OCI-LY3 (cell line): Measurements from ENCODE around the gene INPP5A.

Source experiments
- H2AFZ ChIP-seq: fragments of 200-600, 300-600 bp; shearing (Covaris generic); 2 replicates; pipeline ENCODE4 v1.6.0; 2014; ENCODE audit warnings: antibody characterized with exemption, low read depth, low read length
- H3K27ac ChIP-seq: fragments of 200-600, 300-600 bp; sonication (generic); 2 replicates; pipeline ENCODE4 v1.5.1; 2014; ENCODE audit warnings: mild to moderate bottlenecking, low read length, moderate library complexity, mixed read lengths
- H3K27me3 ChIP-seq: fragments of 200-600, 300-600 bp; sonication (generic); 2 replicates; pipeline ENCODE4 v1.6.1; 2014; ENCODE audit warnings: low read depth, low read length, mixed read lengths
- H3K36me3 ChIP-seq: fragments of 200-600, 300-600 bp; sonication (generic); replicated peaks from 2 replicates; pipeline ENCODE3; 2014; ENCODE audit warnings: low read depth, low read length, mixed read lengths
- H3K4me1 ChIP-seq: fragments of 300-600, 200-600 bp; sonication (generic); 2 replicates; pipeline ENCODE4 v1.6.1; 2014; ENCODE audit warnings: low read length, mixed read lengths
- H3K4me2 ChIP-seq: fragments of 200-600, 300-600 bp; sonication (generic); 2 replicates; pipeline ENCODE4 v1.6.1; 2014; ENCODE audit warnings: low read length, mixed read lengths
- H3K4me3 ChIP-seq: fragments of 300-600, 200-600 bp; sonication (generic); 2 replicates; pipeline ENCODE4 v1.5.1; 2014; ENCODE audit warnings: antibody characterized with exemption, mild to moderate bottlenecking, low read length, moderate library complexity
- H3K79me2 ChIP-seq: fragments of 300-600, 200-600 bp; shearing (Covaris generic); 2 replicates; pipeline ENCODE4 v1.6.1; 2014; ENCODE audit warnings: mild to moderate bottlenecking, low read length, mixed read lengths
- H3K9ac ChIP-seq: fragments of 300-600, 200-600 bp; shearing (Covaris generic); 2 replicates; pipeline ENCODE4 v1.6.0; 2014; ENCODE audit warnings: mild to moderate bottlenecking, low read length, moderate library complexity
- H3K9me3 ChIP-seq: fragments of 200-600, 300-600 bp; shearing (Covaris generic); 2 replicates; pipeline ENCODE4 v1.6.1; 2014; ENCODE audit warnings: low read length, mixed read lengths; ENCODE audit not compliant: insufficient read depth
- H4K20me1 ChIP-seq: fragments of 200-600, 300-600 bp; sonication (generic); 2 replicates; pipeline ENCODE4 v1.6.1; 2016; ENCODE audit warnings: low read length, mixed read lengths; ENCODE audit not compliant: insufficient read depth
- EZH2phosphoT487 ChIP-seq: fragments of 200-600 bp; shearing (Covaris generic); IDR thresholded peaks from 2 replicates; pipeline ENCODE4 v1.6.1; 2018; ENCODE audit warnings: antibody characterized with exemption, mixed run types, low read depth
- TF ChIP-seq, protein P1 (sequence below): fragments of 200-600, 300-600 bp; sonication (generic); IDR thresholded peaks from 2 replicates; pipeline ENCODE4 v1.5.1; 2014; ENCODE audit warnings: antibody characterized with exemption, low read length, low read depth

INPP5A gene

DNA sequence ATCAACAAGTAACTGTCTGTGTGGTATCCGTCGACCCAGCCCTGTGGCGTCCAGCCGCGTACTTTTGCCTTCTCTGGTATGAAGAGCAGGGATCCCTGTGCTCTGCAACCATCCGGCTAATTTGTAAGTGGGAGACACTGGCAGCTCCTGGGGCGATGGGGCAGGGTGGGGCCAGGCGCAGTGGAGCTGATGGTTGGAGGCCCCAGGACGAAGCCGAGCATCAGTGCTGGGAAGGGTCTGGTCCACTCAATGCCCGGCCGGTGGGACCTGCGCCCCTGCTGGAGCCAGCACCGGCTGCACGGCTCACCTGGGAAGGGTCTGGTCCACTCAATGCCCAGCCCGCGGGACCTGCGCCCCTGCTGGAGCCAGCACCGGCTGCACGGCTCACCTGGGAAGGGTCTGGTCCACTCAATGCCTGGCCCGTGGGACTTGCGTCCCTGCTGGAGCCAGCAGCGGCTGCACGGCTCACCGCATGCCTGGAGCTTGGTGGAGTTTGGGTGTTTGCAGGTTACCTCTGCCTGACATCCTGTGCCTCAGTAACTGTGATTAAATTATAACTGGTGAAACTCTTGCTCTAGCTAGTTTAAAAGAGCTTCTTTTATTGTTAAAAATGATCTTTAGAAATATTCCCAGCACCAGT, 152.3 kb downstream of the INPP5A start:
- no peaks in the 10 kb centered on the region for H3K4me1 ChIP-seq
- H3K4me3 ChIP-seq = no peak overlapping the region
- TF ChIP-seq, protein P1, sequence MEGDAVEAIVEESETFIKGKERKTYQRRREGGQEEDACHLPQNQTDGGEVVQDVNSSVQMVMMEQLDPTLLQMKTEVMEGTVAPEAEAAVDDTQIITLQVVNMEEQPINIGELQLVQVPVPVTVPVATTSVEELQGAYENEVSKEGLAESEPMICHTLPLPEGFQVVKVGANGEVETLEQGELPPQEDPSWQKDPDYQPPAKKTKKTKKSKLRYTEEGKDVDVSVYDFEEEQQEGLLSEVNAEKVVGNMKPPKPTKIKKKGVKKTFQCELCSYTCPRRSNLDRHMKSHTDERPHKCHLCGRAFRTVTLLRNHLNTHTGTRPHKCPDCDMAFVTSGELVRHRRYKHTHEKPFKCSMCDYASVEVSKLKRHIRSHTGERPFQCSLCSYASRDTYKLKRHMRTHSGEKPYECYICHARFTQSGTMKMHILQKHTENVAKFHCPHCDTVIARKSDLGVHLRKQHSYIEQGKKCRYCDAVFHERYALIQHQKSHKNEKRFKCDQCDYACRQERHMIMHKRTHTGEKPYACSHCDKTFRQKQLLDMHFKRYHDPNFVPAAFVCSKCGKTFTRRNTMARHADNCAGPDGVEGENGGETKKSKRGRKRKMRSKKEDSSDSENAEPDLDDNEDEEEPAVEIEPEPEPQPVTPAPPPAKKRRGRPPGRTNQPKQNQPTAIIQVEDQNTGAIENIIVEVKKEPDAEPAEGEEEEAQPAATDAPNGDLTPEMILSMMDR = no peak
- H3K4me2 ChIP-seq = no peak overlapping the region
- H3K79me2 ChIP-seq = no peaks in the 10 kb centered on the region
- H3K27ac ChIP-seq = no peak overlapping the region
- no peak overlapping the region for H2AFZ ChIP-seq
- no peak overlapping the region for H3K9ac ChIP-seq
- H3K36me3 ChIP-seq = no peaks in the 10 kb centered on the region
- H3K9me3 ChIP-seq = no peaks in the 10 kb centered on the region
- no peaks in the 10 kb centered on the region for H3K27me3 ChIP-seq
- H4K20me1 ChIP-seq = no peaks in the 10 kb centered on the region

- Histone ChIP-seq H3K9ac (no peak overlapping the region), H3K4me1 (no peaks in the 10 kb centered on the region), H2AFZ (no peak overlapping the region), H3K36me3 (no peaks in the 10 kb centered on the region), H3K4me3 (no peak overlapping the region), H4K20me1 (no peaks in the 10 kb centered on the region), H3K9me3 (no peaks in the 10 kb centered on the region), H3K27ac (no peak overlapping the region), H3K79me2 (no peaks in the 10 kb centered on the region), H3K27me3 (no peaks in the 10 kb centered on the region), H3K4me2 (no peak overlapping the region)
- TF ChIP-seq, protein P1 = no peak
- TF ChIP-seq EZH2phosphoT487 = no peak
These were observed 152.8 kb downstream of the INPP5A start for GRCh38 chr10:132690401-132690800.

DNA sequence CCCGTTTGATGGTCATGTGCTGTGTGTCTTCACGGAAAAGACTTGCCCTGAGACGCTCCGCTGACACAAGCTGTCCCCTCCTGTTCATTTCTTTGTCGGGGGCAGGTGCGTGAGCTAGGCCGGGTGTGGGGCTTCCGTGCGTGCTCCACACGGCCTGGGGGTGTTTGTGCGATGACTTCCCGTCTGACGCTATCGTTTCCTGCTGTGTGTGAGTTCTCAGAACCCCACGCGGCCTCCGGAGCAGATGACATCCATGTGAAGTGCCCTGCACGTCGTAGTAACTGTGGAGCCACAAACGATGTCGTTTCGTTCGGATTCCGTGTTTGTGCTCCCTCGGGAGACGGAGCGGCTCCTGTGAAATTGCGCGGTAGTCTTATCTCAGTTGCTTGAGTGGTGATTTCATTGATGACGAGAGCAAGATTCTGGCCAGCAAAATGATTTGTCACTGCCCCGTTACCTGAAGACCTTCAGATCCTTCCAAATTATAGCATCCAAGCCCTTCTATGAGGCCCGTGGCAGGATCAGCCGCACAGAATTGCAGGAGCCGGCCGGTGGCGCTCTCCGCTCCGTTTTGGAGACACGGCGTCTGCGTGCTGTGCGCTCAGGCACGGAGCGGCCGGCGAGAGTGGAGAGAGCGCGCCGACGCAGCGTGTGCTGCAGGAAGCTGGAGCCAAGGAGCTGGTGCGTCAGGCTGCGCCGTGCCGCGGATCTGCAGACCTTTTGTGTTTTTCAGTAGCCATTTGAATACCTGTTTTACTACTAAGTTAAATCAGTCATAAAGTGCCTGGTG, 153.4 kb downstream of the INPP5A start:
- Histone ChIP-seq H3K79me2 (no peaks in the 10 kb centered on the region), H2AFZ (no peak overlapping the region), H3K27ac (no peak overlapping the region), H3K36me3 (no peaks in the 10 kb centered on the region), H3K9me3 (no peaks in the 10 kb centered on the region), H3K4me3 (no peak overlapping the region), H3K27me3 (no peaks in the 10 kb centered on the region), H3K9ac (no peak overlapping the region), H3K4me1 (no peaks in the 10 kb centered on the region), H4K20me1 (no peaks in the 10 kb centered on the region), H3K4me2 (no peak overlapping the region)
- no peak for TF ChIP-seq EZH2phosphoT487
- TF ChIP-seq, protein P1 = no peak

GRCh38 chr10:132691711-132692153, 154.1 kb downstream of the INPP5A start:
- no peak for TF ChIP-seq EZH2phosphoT487
- TF ChIP-seq, protein P1 = no peak
- no peak overlapping the region for H3K9ac ChIP-seq
- no peaks in the 10 kb centered on the region for H3K27me3 ChIP-seq
- no peak overlapping the region for H2AFZ ChIP-seq
- H4K20me1 ChIP-seq = no peaks in the 10 kb centered on the region
- H3K4me2 ChIP-seq = no peak overlapping the region
- H3K27ac ChIP-seq = no peak overlapping the region
- H3K4me1 ChIP-seq = no peaks in the 10 kb centered on the region
- H3K36me3 ChIP-seq = no peaks in the 10 kb centered on the region
- H3K79me2 ChIP-seq = no peaks in the 10 kb centered on the region
- no peaks in the 10 kb centered on the region for H3K9me3 ChIP-seq
- no peak overlapping the region for H3K4me3 ChIP-seq
